KOPT-K1 (cell line): ENCODE data around the gene NRAS.

ENCODE experiments used
- H3K27ac ChIP-seq: fragments of 200-600 bp; sonication (generic); 2 replicates; pipeline ENCODE4 v1.5.1; 2016; ENCODE audit warnings: antibody characterized with exemption, mild to moderate bottlenecking, low read depth, low read length; ENCODE audit not compliant: poor library complexity, severe bottlenecking
- H3K36me3 ChIP-seq: fragments of 200-600 bp; sonication (generic); 2 replicates; pipeline ENCODE4 v1.5.1; 2017; ENCODE audit warnings: antibody characterized with exemption, mild to moderate bottlenecking, low read length, moderate library complexity; ENCODE audit not compliant: insufficient read depth
- H3K9me3 ChIP-seq: fragments of 200-600 bp; sonication (generic); 2 replicates; pipeline ENCODE4 v1.5.1; 2017; ENCODE audit warnings: antibody characterized with exemption, low read length, mild to moderate bottlenecking; ENCODE audit not compliant: insufficient read depth, poor library complexity, severe bottlenecking

Gene NRAS

DNA sequence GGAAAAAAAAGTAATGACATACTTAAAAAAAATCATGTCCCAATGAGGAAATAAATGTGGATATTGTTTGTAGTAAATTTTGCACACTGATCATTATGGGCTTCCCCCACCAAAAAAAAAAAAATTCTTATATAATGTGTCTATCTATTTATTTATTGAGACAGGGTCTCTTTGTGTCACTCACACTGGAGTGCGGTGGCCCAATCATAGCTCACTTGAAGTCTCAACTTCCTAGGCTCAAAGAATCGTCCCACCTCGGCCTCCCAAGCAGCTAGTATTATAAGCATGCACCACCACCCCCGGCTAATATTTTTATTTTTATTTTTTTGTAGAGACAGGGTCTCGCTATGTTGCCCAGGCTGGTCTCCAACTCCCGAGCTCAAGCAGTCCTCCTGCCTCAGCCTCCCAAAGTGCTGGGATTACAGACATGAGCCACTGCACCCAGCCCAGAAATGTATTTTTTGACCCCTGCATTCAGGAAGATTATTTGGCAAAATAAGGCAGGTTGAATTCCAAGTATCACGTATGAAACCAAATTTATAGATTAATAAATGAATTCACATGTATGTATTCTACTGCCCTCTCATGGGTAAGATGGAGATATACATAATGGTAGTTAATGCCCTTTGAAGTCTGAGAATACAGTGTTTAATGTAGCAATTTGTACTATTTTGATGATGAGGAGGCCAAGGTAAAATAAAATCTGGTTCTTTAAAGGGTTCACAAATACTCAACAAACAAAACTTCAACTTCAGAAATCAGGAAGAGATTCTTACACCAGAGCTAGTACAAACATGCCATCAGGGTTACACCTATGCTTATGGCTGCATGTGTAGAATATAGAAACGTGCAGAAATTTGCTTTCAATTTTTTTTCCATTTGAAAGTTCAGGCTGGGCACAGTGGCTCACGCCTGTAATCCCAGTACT lies 45.3 kb downstream of the NRAS start:
- Histone ChIP-seq H3K36me3 (no peaks in the 10 kb centered on the region), H3K9me3 (no peaks in the 10 kb centered on the region), H3K27ac (no peak overlapping the region)

DNA sequence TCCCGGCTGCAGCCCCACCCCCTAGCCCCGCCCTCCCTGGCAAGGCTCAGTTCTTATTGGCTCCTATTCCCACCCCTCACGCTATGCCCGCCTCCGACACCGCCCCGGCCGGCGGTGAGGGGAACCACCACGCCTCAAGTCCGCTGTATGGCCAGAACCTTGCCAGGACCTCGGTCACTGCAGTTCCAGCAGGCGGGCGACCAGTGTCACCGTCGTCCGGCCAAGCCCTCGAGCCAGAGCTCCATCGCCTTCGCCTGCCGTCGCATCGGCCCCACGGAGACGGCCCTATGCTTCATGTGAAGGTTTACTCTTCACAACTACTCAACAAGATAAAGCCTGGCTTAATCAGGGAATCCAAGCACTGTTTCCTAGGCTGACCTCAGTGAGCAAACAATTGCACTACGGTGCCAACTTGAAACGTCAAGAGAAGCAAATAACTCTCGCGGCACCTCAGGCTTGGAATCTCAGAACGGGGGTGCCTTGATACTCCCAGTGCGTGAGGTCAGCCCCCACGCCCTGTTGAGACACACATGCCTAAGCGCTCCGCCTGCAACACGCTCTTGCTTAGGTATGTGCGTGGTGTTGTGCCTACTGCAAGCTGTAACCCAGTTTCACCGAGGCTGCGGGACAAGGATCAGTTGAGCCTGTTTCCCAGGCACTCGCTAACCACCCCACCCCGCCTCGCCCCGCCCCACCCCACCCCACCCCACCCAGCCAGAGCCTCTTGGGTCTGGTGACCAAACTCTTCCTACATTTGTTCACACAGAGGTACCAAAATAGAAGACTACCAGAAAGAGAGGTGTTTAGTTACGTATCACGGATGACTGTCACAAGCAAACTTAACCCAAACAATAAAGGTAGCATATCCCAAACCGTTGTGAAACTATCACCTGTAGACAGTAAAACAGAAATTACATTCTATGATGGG lies 46.2 kb downstream of the NRAS start:
- Histone ChIP-seq H3K27ac (no peak overlapping the region), H3K9me3 (no peaks in the 10 kb centered on the region), H3K36me3 (no peaks in the 10 kb centered on the region)

DNA sequence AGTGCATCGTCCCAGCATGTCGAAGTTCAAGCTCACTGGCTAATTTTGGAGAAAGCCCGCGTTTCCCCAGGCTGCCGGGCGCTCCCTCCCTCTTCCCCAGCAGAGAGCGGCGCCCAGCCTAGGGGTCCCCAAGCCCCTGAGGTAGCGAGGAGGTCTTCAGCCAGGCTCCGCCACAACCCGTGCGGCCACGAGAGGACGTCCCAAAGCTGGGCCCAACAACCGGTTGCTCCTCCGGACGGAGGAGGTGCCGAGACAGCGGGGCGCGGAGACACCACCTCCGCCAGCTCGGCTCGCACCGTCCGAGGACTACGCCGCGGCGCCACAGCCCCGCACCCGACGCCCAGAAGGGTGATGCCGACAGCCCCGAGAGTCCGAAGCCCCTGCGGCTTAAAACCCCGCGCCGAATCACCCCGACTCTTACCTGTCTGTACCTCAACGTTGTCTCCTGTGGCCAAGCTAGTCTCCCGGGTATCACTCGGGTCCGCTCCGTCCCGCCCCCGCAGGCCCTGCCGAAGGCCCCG lies 46.9 kb downstream of the NRAS start, which contains the start of gene DENND2C:
TSS of gene DENND2C (minus strand) at position 488 of the 521 bp plus-strand sequence. CDS start 44,065 bp downstream, outside the sequence.
- Histone ChIP-seq H3K9me3 (no peaks in the 10 kb centered on the region), H3K27ac (no peak within 1 kb of the TSS), H3K36me3 (no peaks in the 10 kb centered on the region)

DNA sequence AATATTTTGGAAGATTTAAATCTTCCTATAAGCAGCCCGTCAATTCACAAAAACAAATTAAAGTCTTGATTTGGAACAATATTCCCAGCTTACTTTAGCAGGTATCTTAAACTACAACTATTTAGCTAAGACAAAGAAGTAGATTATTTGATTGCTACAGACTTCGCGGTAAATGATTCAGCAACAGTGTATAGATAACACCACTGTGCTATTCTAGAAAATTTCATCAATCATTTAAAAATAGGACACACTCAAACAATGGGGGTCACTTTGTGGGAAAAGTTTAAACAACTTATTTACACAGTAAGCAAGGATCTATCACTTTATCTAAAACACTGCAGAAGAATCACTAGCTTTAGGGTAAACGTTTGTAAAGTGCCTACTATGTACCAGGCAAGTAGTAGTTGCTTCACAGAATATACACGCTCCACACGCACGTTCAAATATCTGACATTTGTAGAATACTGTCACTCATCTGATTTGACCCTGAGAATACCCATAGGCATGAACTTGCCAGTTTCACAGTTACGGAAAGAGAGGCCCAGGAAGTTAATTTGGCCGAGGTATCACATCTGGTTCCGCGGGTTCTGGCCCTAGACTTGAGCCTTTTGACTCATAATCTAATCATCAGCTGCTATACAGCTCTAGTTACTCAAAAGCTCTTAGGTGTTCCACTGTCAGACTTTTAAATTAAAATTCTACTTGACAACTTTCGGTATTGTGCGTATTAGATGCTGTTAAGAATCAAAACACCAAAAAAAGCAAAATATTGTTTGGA lies 47.6 kb downstream of the NRAS start:
- H3K36me3 ChIP-seq: no peaks in the 10 kb centered on the region
- no peak overlapping the region for H3K27ac ChIP-seq
- no peaks in the 10 kb centered on the region for H3K9me3 ChIP-seq

DNA sequence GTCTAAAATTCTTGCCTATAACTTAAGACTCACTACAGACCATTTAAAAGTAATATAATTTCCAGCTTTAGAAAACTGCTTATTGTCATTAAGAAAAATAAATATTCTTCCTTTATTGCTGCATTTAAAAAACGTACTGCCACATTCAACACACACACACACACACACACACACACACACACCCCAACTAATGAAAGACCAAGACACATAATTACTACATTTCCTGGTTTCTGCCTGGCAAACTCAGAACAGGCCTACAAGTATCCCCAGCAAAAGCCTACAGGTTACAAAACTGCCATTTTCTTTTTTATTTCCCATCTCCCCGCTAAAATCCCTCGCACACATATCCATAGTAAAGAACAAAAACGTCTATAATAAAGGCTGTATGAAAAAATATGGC lies 48.2 kb downstream of the NRAS start:
- no peaks in the 10 kb centered on the region for H3K36me3 ChIP-seq
- no peaks in the 10 kb centered on the region for H3K9me3 ChIP-seq
- H3K27ac ChIP-seq: no peak overlapping the region

DNA sequence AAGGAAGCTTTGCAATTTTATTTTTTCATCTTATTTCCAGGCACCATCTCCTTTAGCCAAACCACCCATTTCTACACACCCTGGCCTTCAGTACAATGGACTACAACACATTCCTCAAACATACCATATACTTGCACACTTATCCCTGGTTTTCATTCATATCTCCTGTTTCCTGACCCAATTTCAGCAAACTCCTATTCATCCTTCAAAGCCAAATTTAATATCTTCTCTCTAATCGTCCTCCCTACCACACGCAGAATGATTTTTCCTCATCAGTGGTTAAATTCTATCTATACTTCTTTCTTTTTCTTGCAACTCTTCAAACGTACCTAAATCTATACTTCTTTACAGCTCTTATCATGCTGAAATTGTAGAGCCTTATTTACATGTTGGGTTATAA lies 49.6 kb downstream of the NRAS start:
- H3K27ac ChIP-seq: no peak overlapping the region
- H3K36me3 ChIP-seq: no peaks in the 10 kb centered on the region
- H3K9me3 ChIP-seq: no peaks in the 10 kb centered on the region

DNA sequence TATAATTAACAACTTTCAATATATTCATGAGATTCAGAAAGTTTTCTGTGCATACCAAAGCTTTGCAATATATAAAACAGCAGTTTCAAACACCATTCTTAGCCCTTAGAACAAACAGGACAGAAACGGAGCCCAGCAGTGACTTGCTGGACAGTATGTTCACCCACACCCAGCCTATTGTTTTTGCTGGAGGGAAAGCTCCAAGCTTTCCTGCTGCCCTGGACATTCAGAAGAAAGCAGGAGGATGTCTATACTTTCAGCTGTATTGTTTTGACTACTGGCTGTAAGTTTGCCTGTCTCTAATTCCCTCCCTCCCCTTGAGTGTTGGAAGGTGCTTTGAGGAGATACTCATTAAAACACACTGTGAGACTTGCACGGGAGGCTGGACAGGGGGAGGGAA lies 56.3 kb downstream of the NRAS start:
- H3K27ac ChIP-seq: no peak overlapping the region

More for the DNA sequence above, 56.3 kb downstream of the NRAS start:
- no peaks in the 10 kb centered on the region for H3K9me3 ChIP-seq
- no peaks in the 10 kb centered on the region for H3K36me3 ChIP-seq
